ENCODE data around the gene AGPAT3.

The AGPAT3 gene

DNA sequence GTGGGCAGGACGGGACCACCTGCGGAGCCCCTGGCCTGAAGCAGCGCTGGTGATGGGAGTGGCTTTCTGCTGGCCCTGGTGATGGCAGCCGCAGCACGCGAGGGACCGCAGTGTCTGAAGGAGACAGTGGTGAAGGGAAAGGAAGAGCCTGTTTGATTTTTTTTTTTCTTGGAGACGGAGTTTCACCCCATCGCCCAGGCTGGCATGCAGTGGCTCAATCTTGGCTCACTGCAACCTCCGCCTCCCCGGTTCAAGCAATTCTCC is 106.9 kb downstream of the AGPAT3 start:
- Histone ChIP-seq H3K27me3 (no peaks in the 10 kb centered on the region), H3K4me1 (ENCODE audit: control insufficient read depth in 1 of 2, insufficient read depth in 1 of 2, low read depth in 1 of 2, low read length in 1 of 2) (peaks cover 0 to 7% of the 10 kb centered on the region in 2 experiments), H3K9me3 (no peaks in the 10 kb centered on the region), H3K4me3 (ENCODE audit: low read depth in 1 of 2, low read length in 1 of 2) (no peak overlapping the region), H3K27ac (no peak overlapping the region), H3K36me3 (peaks cover 26% of the 10 kb centered on the region)
- TF ChIP-seq, protein P1, sequence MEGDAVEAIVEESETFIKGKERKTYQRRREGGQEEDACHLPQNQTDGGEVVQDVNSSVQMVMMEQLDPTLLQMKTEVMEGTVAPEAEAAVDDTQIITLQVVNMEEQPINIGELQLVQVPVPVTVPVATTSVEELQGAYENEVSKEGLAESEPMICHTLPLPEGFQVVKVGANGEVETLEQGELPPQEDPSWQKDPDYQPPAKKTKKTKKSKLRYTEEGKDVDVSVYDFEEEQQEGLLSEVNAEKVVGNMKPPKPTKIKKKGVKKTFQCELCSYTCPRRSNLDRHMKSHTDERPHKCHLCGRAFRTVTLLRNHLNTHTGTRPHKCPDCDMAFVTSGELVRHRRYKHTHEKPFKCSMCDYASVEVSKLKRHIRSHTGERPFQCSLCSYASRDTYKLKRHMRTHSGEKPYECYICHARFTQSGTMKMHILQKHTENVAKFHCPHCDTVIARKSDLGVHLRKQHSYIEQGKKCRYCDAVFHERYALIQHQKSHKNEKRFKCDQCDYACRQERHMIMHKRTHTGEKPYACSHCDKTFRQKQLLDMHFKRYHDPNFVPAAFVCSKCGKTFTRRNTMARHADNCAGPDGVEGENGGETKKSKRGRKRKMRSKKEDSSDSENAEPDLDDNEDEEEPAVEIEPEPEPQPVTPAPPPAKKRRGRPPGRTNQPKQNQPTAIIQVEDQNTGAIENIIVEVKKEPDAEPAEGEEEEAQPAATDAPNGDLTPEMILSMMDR (IDR thresholded peaks at IDR 0.05) = no peak

DNA sequence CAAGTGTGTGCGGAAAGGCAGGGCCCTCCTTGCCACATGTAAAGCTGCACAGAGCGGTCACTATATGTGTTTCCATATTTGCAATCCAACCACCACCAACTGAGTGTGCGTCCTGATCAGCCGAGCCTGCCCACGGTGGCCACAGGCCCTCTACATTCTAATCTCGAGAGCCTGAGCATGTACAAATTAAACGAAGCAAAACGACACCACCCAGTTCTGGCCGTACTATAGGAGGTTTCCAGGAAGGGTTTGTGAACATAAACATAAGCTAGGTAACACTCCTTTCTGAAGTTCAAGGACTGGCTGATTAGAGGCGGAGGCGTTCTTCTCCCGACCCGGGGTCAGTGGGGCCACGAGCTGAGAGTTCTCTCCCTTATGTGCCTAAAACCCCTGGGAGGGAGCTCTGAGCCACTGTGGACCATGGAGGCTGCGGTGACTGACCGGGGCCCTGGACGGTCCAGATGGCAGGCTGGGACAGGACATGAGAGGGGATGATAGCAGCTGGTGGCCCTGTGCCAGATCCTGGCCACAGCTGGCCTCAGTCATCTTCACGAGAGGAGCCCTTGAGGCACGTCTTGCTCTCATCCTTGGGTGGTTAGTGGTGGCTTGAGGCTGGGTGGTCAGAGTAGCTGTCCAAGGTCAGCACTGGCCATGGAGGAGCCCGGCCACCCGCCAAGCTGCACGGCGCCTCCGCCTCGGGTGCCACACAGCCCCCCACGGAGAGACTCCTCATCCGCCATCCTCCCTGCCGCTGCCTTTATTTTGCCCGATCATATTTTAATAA is 108.0 kb downstream of the AGPAT3 start:
- no peak overlapping the region for H3K4me3 ChIP-seq (ENCODE audit: low read depth in 1 of 2, low read length in 1 of 2)
- H3K4me1 ChIP-seq (ENCODE audit: control insufficient read depth in 1 of 2, insufficient read depth in 1 of 2, low read depth in 1 of 2, low read length in 1 of 2) = peaks cover 0 to 7% of the 10 kb centered on the region in 2 experiments
- no peaks in the 10 kb centered on the region for H3K27me3 ChIP-seq
- no peak overlapping the region for H3K27ac ChIP-seq
- H3K36me3 ChIP-seq = peaks cover 26% of the 10 kb centered on the region
- no peaks in the 10 kb centered on the region for H3K9me3 ChIP-seq
- TF ChIP-seq, protein P1 (IDR thresholded peaks at IDR 0.05) = no peak

- H3K36me3 ChIP-seq = peaks cover 26% of the 10 kb centered on the region
- H3K9me3 ChIP-seq = no peaks in the 10 kb centered on the region
- TF ChIP-seq, protein P1 (IDR thresholded peaks at IDR 0.05) = no peak
- H3K4me1 ChIP-seq (ENCODE audit: control insufficient read depth in 1 of 2, insufficient read depth in 1 of 2, low read depth in 1 of 2, low read length in 1 of 2) = peaks cover 0 to 7% of the 10 kb centered on the region in 2 experiments
- H3K27me3 ChIP-seq = no peaks in the 10 kb centered on the region
- H3K4me3 ChIP-seq (ENCODE audit: low read depth in 1 of 2, low read length in 1 of 2) = no peak overlapping the region
- no peak overlapping the region for H3K27ac ChIP-seq
These were observed 108.6 kb downstream of the AGPAT3 start for GRCh38 chr21:43973634-43973955.

- peaks cover 0 to 7% of the 10 kb centered on the region in 2 experiments for H3K4me1 ChIP-seq (ENCODE audit: control insufficient read depth in 1 of 2, insufficient read depth in 1 of 2, low read depth in 1 of 2, low read length in 1 of 2)
- no peaks in the 10 kb centered on the region for H3K27me3 ChIP-seq
- no peak overlapping the region for H3K4me3 ChIP-seq (ENCODE audit: low read depth in 1 of 2, low read length in 1 of 2)
- no peaks in the 10 kb centered on the region for H3K9me3 ChIP-seq
- peaks cover 17% of the 10 kb centered on the region for H3K36me3 ChIP-seq
- no peak overlapping the region for H3K27ac ChIP-seq
- TF ChIP-seq, protein P1 (IDR thresholded peaks at IDR 0.05) = no peak
These were observed 109.9 kb downstream of the AGPAT3 start for GRCh38 chr21:43974791-43975468.

DNA sequence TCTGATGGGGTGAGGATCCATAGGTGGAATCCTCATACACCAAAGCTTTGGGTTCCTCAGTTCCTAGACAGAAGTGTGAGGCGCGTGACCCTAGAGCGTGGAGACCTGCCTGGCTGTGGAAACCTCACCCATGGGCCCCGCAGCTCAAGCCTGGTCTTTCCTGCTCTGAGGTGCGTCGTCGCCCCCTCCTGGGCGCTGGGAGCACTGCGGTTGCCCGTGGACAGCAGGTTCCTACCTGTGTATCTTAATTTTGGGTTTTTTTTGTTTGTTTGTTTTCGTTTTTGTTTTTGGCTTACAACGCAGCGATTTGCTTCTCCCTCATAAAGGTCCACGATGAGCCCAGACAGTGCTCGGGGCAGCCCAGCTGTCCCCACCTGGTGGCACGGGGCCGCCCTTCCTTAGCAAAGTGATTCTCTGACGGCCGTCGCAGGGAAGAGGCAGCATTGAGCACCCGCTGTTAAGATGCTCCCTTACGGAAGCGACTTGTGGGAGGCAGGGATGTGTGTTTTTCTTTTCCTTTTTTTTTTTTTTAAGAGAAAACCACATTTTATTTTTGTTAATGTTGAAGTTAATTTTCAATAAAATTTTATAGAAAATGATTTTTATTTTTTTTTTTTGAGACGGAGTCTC is 110.6 kb downstream of the AGPAT3 start:
- TF ChIP-seq, protein P1 (IDR thresholded peaks at IDR 0.05) = peak; percentile 73
- Histone ChIP-seq H3K27me3 (no peaks in the 10 kb centered on the region), H3K4me3 (ENCODE audit: low read depth in 1 of 2, low read length in 1 of 2) (no peak overlapping the region), H3K27ac (no peak overlapping the region), H3K36me3 (peaks cover 10% of the 10 kb centered on the region), H3K9me3 (no peaks in the 10 kb centered on the region), H3K4me1 (ENCODE audit: control insufficient read depth in 1 of 2, insufficient read depth in 1 of 2, low read depth in 1 of 2, low read length in 1 of 2) (peaks cover 0 to 7% of the 10 kb centered on the region in 2 experiments)

Data from neutrophil (primary cell).